ENCODE data around the gene NOSIP.

Gene NOSIP

GRCh38 chr19:49558591-49558990 lies 21.8 kb downstream of the NOSIP start:
- H3K4me1 ChIP-seq (ENCODE audit: insufficient read depth, low read length, severe bottlenecking) = peaks cover 12% of the 10 kb centered on the region
- H3K27ac ChIP-seq (ENCODE audit: low read depth, low read length, poor library complexity, severe bottlenecking) = no peak overlapping the region
- no peak overlapping the region for H3K9ac ChIP-seq (ENCODE audit: low read length)
- H3K79me2 ChIP-seq (ENCODE audit: insufficient read depth, low read length) = 0 out of 2 replicates have a peak, but pooled peaks cover under 1% of the 10 kb centered on the region
- H4K20me1 ChIP-seq (ENCODE audit: insufficient read depth, low read length) = no peaks in the 10 kb centered on the region
- H3K4me3 ChIP-seq (ENCODE audit: low read depth, low read length, poor library complexity, severe bottlenecking) = no peak overlapping the region
- peaks cover 37% of the 10 kb centered on the region for H3K36me3 ChIP-seq (ENCODE audit: insufficient read depth, low read length)
- H3K4me2 ChIP-seq (ENCODE audit: low read length) = no peak overlapping the region
- TF ChIP-seq, protein P1, sequence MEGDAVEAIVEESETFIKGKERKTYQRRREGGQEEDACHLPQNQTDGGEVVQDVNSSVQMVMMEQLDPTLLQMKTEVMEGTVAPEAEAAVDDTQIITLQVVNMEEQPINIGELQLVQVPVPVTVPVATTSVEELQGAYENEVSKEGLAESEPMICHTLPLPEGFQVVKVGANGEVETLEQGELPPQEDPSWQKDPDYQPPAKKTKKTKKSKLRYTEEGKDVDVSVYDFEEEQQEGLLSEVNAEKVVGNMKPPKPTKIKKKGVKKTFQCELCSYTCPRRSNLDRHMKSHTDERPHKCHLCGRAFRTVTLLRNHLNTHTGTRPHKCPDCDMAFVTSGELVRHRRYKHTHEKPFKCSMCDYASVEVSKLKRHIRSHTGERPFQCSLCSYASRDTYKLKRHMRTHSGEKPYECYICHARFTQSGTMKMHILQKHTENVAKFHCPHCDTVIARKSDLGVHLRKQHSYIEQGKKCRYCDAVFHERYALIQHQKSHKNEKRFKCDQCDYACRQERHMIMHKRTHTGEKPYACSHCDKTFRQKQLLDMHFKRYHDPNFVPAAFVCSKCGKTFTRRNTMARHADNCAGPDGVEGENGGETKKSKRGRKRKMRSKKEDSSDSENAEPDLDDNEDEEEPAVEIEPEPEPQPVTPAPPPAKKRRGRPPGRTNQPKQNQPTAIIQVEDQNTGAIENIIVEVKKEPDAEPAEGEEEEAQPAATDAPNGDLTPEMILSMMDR (IDR thresholded peaks at IDR 0.05; ENCODE audit: low read length) = no peak
- no peak for TF ChIP-seq EZH2 (IDR thresholded peaks at IDR 0.05; ENCODE audit: borderline replicate concordance, low read length)
- no peaks in the 10 kb centered on the region for H3K9me3 ChIP-seq (ENCODE audit: low read length)
- no peaks in the 10 kb centered on the region for H3K27me3 ChIP-seq (ENCODE audit: insufficient read depth, low read length)
- H2AFZ ChIP-seq (ENCODE audit: low read length) = no peak overlapping the region
- H3F3A ChIP-seq (ENCODE audit: insufficient read depth, low read length) = no peaks in the 10 kb centered on the region
- no peaks in the 10 kb centered on the region for H3K9me2 ChIP-seq (ENCODE audit: low read depth, low read length)

- no peak overlapping the region for H3K4me3 ChIP-seq (ENCODE audit: low read depth, low read length, poor library complexity, severe bottlenecking)
- H3K79me2 ChIP-seq (ENCODE audit: insufficient read depth, low read length) = no peaks in the 10 kb centered on the region
- no peaks in the 10 kb centered on the region for H3K27me3 ChIP-seq (ENCODE audit: insufficient read depth, low read length)
- H3K4me2 ChIP-seq (ENCODE audit: low read length) = no peak overlapping the region
- peaks cover 6% of the 10 kb centered on the region for H3K4me1 ChIP-seq (ENCODE audit: insufficient read depth, low read length, severe bottlenecking)
- no peak overlapping the region for H2AFZ ChIP-seq (ENCODE audit: low read length)
- no peaks in the 10 kb centered on the region for H3K9me2 ChIP-seq (ENCODE audit: low read depth, low read length)
- no peak overlapping the region for H3K27ac ChIP-seq (ENCODE audit: low read depth, low read length, poor library complexity, severe bottlenecking)
- peaks cover 37% of the 10 kb centered on the region for H3K36me3 ChIP-seq (ENCODE audit: insufficient read depth, low read length)
- H4K20me1 ChIP-seq (ENCODE audit: insufficient read depth, low read length) = no peaks in the 10 kb centered on the region
- H3K9ac ChIP-seq (ENCODE audit: low read length) = no peak overlapping the region
- no peaks in the 10 kb centered on the region for H3K9me3 ChIP-seq (ENCODE audit: low read length)
- H3F3A ChIP-seq (ENCODE audit: insufficient read depth, low read length) = no peaks in the 10 kb centered on the region
- no peak for TF ChIP-seq EZH2 (IDR thresholded peaks at IDR 0.05; ENCODE audit: borderline replicate concordance, low read length)
- TF ChIP-seq, protein P1 (IDR thresholded peaks at IDR 0.05; ENCODE audit: low read length) = no peak
Measured at GRCh38 chr19:49557641-49558325, 22.6 kb downstream of the NOSIP start.

DNA sequence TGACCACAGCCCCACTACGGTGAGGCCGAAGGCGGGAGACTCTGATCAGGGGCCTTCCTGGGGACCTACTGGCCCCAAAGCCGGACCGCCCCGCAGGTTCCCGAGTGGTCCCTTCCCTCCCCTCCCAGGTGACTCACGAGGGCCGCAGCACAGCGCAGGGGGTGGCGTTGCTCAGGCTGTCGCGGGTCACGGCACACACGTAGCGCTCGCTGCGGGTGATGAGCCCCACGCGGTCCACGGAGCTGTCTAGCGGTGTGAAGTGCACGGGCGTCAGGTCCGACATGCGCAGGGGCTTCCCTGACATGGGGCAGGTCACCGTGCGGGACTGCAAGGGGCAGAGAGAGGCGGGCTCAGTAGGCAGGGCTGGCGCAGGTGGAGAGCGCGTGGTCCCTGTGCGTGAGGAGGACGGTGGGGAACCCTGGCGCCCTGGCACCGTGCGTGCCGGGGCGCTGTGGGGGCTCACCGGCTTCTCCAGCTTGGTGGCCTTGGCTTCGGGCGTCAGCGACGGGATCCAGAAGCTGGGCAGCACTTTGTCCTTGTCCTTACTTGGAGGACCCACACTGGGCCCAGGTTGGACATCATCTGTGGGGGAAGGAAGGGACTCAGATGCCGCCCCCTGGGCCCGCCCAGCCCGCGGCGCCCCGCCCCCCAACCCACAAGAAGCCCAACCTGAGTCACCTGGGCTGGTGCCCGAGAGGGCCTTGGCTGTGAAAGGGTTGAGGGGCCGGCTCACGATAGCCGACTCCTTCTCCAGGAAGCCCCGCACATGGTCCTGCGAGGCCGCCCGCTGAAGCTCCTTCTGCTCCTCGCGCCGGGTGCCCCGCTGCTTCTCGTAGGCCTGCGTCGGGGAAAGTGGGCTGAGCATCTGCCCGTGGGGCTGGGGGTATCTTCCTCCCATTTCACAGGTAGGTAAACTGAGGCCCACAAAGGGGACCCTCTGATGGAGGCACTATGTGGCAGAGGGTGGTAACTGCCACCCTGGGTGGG lies 23.7 kb downstream of the NOSIP start:
- Histone ChIP-seq H3K9me3 (ENCODE audit: low read length) (no peaks in the 10 kb centered on the region), H3K9me2 (ENCODE audit: low read depth, low read length) (no peaks in the 10 kb centered on the region), H3K36me3 (ENCODE audit: insufficient read depth, low read length) (peaks cover 37% of the 10 kb centered on the region), H3F3A (ENCODE audit: insufficient read depth, low read length) (no peaks in the 10 kb centered on the region), H3K27me3 (ENCODE audit: insufficient read depth, low read length) (no peaks in the 10 kb centered on the region), H4K20me1 (ENCODE audit: insufficient read depth, low read length) (no peaks in the 10 kb centered on the region), H3K4me1 (ENCODE audit: insufficient read depth, low read length, severe bottlenecking) (peaks cover 6% of the 10 kb centered on the region), H3K4me3 (ENCODE audit: low read depth, low read length, poor library complexity, severe bottlenecking) (no peak overlapping the region), H3K9ac (ENCODE audit: low read length) (no peak overlapping the region), H2AFZ (ENCODE audit: low read length) (no peak overlapping the region), H3K27ac (ENCODE audit: low read depth, low read length, poor library complexity, severe bottlenecking) (no peak overlapping the region), H3K79me2 (ENCODE audit: insufficient read depth, low read length) (no peaks in the 10 kb centered on the region), H3K4me2 (ENCODE audit: low read length) (no peak overlapping the region)
- no peak for TF ChIP-seq EZH2 (IDR thresholded peaks at IDR 0.05; ENCODE audit: borderline replicate concordance, low read length)
- TF ChIP-seq, protein P1 (IDR thresholded peaks at IDR 0.05; ENCODE audit: low read length) = no peak

Measured in OCI-LY1 (cell line).